ENCODE data around the gene MAPK10. TPM values are rescaled to one million over a fixed set of nuclear protein-coding genes. Genes with fewer than 3 reads are reported as not detected.

The MAPK10 gene
- total and polyA plus RNA-seq, 9 of the 15 experiments (the other 6 are each of a cell fraction or from before 2014, with no cell fraction given): 0.10 to 0.53 (median 0.18) TPM; not detected in 4

DNA sequence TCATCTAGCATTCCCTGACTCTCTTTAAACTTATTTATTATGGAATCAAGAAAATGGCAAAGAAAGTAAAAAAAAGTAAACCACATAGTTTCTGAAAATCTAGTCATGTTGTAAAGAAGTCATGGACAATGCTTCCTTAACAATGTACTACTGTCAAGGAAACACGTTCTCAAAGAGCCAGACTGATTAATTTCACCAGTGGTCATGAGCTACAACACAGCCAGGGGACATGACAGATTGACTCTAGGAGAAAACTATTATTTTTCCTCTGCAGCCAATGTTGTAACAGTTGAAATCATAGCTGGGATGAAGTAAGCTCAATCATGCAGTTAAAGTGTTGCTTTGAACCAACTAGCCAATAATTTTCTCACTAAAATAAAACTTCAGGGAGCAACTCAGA is 109.2 kb downstream of the MAPK10 start:
- H2AFZ ChIP-seq (ENCODE audit: low read depth, low read length): no peak overlapping the region
- in situ Hi-C loops (cut with MboI) (no loop called here), intact Hi-C loops (cut with micrococcal nuclease) (no loop called here)
- WGBS (ENCODE audit: insufficient coverage, low coverage, missing lambda C conversion rate): 0% methylated on average over 1 of the region's 1 CpG
- H3K9me3 ChIP-seq (replicated peaks; ENCODE audit: control insufficient read depth, insufficient read depth, low read depth, low read length): no peaks in the 10 kb centered on the region
- no peaks in the 10 kb centered on the region for H3K36me3 ChIP-seq (ENCODE audit: control insufficient read depth, insufficient read depth, low read length)
- no peak overlapping the region for H3K4me3 ChIP-seq
- DNase-seq (ENCODE audit: extremely low read depth in 1 of 4, low spot score in 3 of 4) (no peak), FAIRE-seq (no peak), ATAC-seq (no peak)
- H3K27me3 ChIP-seq (ENCODE audit: control insufficient read depth in 2 of 2, insufficient read depth in 2 of 2, low read length in 2 of 2): no peaks in the 10 kb centered on the region
- H3K27ac ChIP-seq (ENCODE audit: extremely low read depth, low read depth, low read length): no peak overlapping the region
- no TSS peak for BruUV-seq (replicated peaks)
- no peak overlapping the region for H3K9ac ChIP-seq (ENCODE audit: insufficient read depth in 1 of 2, low read depth in 2 of 2, low read length in 2 of 2)
- H3K4me2 ChIP-seq (ENCODE audit: insufficient read depth, low read length): no peak overlapping the region
- no peaks in the 10 kb centered on the region for H3K9me1 ChIP-seq (ENCODE audit: control insufficient read depth, insufficient read depth, low read length)
- POLR2A ChIA-PET: no interaction called here
- CTCF ChIA-PET (ENCODE audit: low intra/inter-chr PET ratio): no interaction called here
- H3K79me2 ChIP-seq (ENCODE audit: control insufficient read depth, insufficient read depth, low read length): no peaks in the 10 kb centered on the region
- no peaks in the 10 kb centered on the region for H3K4me1 ChIP-seq (replicated peaks in 1 of 2; ENCODE audit: control insufficient read depth in 2 of 2, insufficient read depth in 2 of 2, low read length in 2 of 2)
- H4K20me1 ChIP-seq (replicated peaks; ENCODE audit: control insufficient read depth, insufficient read depth, low read length): no peaks in the 10 kb centered on the region
- no peak for TF ChIP-seq MECOM (CRISPR knock-in tag; IDR thresholded peaks at IDR 0.05)
- no peak for TF ChIP-seq MAX (CRISPR knock-in tag; IDR thresholded peaks at IDR 0.05)
- TF ChIP-seq KDM5B (IDR thresholded peaks at IDR 0.05; ENCODE audit: insufficient replicate concordance, low read depth, low read length): no peak
- TF ChIP-seq ZKSCAN8 (CRISPR knock-in tag; IDR thresholded peaks at IDR 0.05): no peak
- no peak for TF ChIP-seq E2F3 (CRISPR knock-in tag; IDR thresholded peaks at IDR 0.05)
- no peak for TF ChIP-seq RFX1 (IDR thresholded peaks at IDR 0.05)
- no peak for TF ChIP-seq NUFIP1 (IDR thresholded peaks at IDR 0.05; ENCODE audit: partially characterized antibody)
- no peak for TF ChIP-seq TAF9B (IDR thresholded peaks at IDR 0.05; ENCODE audit: partially characterized antibody)
- no peak for TF ChIP-seq BRF1 (IDR thresholded peaks at IDR 0.05; ENCODE audit: borderline replicate concordance, extremely low read depth, insufficient read length)
- no peak for TF ChIP-seq ZNF133 (CRISPR knock-in tag; IDR thresholded peaks at IDR 0.05)
- TF ChIP-seq RUNX1 (IDR thresholded peaks at IDR 0.05; ENCODE audit: low read depth): no peak
- TF ChIP-seq, protein P1, sequence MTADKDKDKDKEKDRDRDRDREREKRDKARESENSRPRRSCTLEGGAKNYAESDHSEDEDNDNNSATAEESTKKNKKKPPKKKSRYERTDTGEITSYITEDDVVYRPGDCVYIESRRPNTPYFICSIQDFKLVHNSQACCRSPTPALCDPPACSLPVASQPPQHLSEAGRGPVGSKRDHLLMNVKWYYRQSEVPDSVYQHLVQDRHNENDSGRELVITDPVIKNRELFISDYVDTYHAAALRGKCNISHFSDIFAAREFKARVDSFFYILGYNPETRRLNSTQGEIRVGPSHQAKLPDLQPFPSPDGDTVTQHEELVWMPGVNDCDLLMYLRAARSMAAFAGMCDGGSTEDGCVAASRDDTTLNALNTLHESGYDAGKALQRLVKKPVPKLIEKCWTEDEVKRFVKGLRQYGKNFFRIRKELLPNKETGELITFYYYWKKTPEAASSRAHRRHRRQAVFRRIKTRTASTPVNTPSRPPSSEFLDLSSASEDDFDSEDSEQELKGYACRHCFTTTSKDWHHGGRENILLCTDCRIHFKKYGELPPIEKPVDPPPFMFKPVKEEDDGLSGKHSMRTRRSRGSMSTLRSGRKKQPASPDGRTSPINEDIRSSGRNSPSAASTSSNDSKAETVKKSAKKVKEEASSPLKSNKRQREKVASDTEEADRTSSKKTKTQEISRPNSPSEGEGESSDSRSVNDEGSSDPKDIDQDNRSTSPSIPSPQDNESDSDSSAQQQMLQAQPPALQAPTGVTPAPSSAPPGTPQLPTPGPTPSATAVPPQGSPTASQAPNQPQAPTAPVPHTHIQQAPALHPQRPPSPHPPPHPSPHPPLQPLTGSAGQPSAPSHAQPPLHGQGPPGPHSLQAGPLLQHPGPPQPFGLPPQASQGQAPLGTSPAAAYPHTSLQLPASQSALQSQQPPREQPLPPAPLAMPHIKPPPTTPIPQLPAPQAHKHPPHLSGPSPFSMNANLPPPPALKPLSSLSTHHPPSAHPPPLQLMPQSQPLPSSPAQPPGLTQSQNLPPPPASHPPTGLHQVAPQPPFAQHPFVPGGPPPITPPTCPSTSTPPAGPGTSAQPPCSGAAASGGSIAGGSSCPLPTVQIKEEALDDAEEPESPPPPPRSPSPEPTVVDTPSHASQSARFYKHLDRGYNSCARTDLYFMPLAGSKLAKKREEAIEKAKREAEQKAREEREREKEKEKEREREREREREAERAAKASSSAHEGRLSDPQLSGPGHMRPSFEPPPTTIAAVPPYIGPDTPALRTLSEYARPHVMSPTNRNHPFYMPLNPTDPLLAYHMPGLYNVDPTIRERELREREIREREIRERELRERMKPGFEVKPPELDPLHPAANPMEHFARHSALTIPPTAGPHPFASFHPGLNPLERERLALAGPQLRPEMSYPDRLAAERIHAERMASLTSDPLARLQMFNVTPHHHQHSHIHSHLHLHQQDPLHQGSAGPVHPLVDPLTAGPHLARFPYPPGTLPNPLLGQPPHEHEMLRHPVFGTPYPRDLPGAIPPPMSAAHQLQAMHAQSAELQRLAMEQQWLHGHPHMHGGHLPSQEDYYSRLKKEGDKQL (CRISPR knock-in tag; IDR thresholded peaks at IDR 0.05; ENCODE audit: borderline replicate concordance): no peak
- TF ChIP-seq, protein P2, sequence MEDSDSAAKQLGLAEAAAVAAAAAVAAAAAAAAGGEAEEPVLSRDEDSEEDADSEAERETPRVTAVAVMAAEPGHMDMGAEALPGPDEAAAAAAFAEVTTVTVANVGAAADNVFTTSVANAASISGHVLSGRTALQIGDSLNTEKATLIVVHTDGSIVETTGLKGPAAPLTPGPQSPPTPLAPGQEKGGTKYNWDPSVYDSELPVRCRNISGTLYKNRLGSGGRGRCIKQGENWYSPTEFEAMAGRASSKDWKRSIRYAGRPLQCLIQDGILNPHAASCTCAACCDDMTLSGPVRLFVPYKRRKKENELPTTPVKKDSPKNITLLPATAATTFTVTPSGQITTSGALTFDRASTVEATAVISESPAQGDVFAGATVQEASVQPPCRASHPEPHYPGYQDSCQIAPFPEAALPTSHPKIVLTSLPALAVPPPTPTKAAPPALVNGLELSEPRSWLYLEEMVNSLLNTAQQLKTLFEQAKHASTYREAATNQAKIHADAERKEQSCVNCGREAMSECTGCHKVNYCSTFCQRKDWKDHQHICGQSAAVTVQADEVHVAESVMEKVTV (CRISPR knock-in tag; IDR thresholded peaks at IDR 0.05): no peak
- TF ChIP-seq, protein P3, sequence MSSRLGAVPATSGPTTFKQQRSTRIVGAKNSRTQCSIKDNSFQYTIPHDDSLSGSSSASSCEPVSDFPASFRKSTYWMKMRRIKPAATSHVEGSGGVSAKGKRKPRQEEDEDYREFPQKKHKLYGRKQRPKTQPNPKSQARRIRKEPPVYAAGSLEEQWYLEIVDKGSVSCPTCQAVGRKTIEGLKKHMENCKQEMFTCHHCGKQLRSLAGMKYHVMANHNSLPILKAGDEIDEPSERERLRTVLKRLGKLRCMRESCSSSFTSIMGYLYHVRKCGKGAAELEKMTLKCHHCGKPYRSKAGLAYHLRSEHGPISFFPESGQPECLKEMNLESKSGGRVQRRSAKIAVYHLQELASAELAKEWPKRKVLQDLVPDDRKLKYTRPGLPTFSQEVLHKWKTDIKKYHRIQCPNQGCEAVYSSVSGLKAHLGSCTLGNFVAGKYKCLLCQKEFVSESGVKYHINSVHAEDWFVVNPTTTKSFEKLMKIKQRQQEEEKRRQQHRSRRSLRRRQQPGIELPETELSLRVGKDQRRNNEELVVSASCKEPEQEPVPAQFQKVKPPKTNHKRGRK (tag; IDR thresholded peaks at IDR 0.05): no peak
- no peak for TF ChIP-seq L3MBTL2 (IDR thresholded peaks at IDR 0.05)
